GM12872 (cell line): Measurements from ENCODE around the gene ZNF207.

ENCODE experiments used
- CTCF ChIP-seq: IDR thresholded peaks from 3 replicates; pipeline ENCODE4 v1.5.1; 2011; ENCODE audit warnings: low read depth, mild to moderate bottlenecking, low read length, moderate library complexity; ENCODE audit not compliant: insufficient read depth

The ZNF207 gene

DNA sequence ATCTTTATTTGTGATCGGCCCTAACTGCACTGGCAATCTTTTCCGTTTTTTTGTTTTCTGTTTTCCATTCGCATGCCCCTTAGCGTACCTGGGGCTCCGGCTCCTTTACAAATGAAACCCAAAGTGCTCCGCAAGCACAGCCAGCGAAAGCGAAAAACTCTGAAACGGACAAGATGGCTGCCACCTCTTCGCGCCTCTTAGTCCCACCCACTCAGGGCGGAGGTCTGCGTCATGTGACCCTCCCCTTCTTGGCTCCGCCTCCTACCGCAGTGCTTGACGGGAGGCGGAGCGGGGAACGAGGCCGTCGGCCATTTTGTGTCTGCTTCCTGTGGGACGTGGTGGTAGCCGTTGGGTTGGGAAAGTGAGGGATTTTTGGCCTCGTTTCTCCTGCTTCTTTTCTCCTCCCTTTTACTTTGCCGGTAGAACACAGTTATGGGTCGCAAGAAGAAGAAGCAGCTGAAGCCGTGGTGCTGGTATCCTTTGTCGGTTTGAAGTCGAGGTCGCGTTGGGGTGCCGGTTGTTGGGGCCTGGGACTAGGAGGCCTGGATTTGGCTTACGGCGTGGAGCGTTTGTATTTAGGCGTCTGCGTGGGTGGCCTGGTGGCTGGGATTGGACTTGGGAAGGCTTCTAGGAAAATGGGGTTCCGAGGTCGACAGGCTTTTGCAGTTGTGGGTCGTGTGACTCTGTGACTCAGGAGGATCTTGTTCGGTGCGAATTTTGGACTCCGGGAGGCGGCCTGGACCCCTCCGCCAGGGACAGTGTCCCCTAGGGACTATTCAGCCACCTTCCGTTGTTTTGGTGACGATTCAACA lies at the start of gene ZNF207:
Gene ZNF207 (plus strand): TSS at position 304 of the 812 bp plus-strand sequence. CDS start 129 bp downstream, at position 433.
- no peak for TF ChIP-seq CTCF

GRCh38 chr17:32302037-32302436 lies 47.9 kb upstream of the ZNF207 start:
- TF ChIP-seq CTCF = no peak

GRCh38 chr17:32302860-32303649 lies 46.9 kb upstream of the ZNF207 start:
- TF ChIP-seq CTCF = no peak

DNA sequence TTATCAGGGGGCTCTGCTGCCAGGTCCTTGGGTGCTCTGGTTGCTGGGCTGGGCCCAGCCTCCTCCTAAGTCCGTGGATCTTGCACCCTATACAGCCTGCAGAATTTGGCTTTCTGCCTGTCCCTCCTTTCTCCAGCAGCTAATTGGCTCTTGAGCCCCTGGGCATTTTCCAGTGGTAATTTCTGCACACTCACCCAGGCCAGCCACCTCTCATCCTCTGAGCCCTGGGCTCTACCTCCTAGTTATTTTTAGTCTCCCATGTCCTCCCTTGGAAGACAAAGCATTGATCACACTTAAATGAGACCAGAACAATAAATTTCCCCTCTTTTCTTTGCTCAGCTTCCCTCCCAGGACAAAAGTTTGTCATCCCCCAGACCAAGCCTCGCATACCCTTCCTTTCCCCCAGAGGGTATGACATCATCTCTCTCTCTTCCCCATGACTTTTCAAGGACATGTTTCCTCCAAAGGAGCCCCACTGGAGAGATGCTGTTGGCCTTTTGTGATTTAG lies 46.1 kb upstream of the ZNF207 start:
- TF ChIP-seq CTCF = no peak

DNA sequence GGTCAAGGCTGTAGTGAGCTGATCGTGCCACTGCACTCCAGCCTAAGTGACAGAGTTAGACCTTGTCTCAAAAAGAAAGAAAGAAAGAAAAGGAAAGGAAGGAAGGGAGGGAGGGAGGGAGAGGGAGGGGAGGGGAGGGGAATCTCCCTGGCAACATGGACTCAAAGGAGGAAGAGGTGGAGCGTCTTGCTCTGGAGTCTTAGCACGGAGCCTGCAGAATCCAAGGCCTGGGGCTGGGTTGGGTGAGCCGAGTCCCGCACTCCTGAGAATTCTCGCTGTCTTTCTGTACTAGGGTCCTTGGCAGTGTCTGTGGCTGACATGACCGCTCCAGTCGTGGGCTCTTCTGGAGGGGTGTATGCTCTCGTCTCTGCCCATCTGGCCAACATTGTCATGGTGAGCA lies 44.9 kb upstream of the ZNF207 start:
- TF ChIP-seq CTCF = no peak

DNA sequence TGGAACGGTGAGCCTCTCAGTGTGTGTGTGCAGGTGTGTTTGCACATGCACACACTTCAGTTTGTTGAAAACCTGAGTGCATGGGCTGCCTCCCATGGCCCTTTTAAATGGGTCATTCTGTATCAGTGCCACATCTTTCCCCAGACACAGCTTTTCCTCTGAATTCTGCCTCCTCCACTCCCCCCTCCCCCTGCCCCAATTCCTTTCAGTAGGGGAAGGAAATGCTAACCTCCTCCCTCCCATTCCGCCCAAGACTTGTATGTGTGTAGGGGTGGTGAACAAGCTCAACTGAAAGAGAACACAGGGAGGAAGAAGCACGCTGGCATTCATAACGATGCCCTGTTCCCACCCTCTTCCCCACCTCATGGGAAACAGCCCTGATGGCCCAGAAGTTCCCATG lies 42.3 kb upstream of the ZNF207 start:
- no peak for TF ChIP-seq CTCF

GRCh38 chr17:32311028-32311536 lies 38.9 kb upstream of the ZNF207 start:
- TF ChIP-seq CTCF = no peak
